Activated CD4-positive, alpha-beta T cell treated with anti-CD3 and anti-CD28 coated beads, Interleukin-2, amount 10 ng/mL, durations not matched to agents 24 days and 14 days (primary cell): ENCODE results near the gene HIRA. TPM values are rescaled to one million over a fixed set of nuclear protein-coding genes. Genes with fewer than 3 reads are reported as not detected.

Experiments
- DNase-seq: peaks from one replicate; pipeline ENCODE4 v3.0.0; 2022
- H3K27ac Mint-ChIP-seq: one replicate; pipeline ENCODE4 v1.8.0; 2022; ENCODE audit warnings: mild to moderate bottlenecking, mixed read lengths
- H3K27me3 Mint-ChIP-seq: one replicate; pipeline ENCODE4 v1.8.0; 2022; ENCODE audit warnings: mixed read lengths
- H3K36me3 Mint-ChIP-seq: one replicate; pipeline ENCODE4 v1.8.0; 2022; ENCODE audit warnings: low read depth, mild to moderate bottlenecking, mixed read lengths
- H3K4me1 Mint-ChIP-seq: one replicate; pipeline ENCODE4 v1.8.0; 2021; ENCODE audit warnings: mixed read lengths
- H3K4me3 Mint-ChIP-seq: one replicate; pipeline ENCODE4 v1.8.0; 2022; ENCODE audit warnings: mild to moderate bottlenecking, moderate library complexity, mixed read lengths
- H3K9me3 Mint-ChIP-seq: one replicate; pipeline ENCODE4 v1.8.0; 2021; ENCODE audit warnings: mixed read lengths
- intact Hi-C: fragments of 100-400 bp; cut with micrococcal nuclease; formaldehyde crosslinking; loops from one replicate; pipeline ENCODE4 v1.15.1; 2023
- total RNA-seq: library from RNA; stranded (reverse); gene quantifications from 2 replicates; pipeline ENCODE4 v1.2.3, GENCODE V29; 2022

The HIRA gene
- total RNA-seq = 42.6 and 45.0 TPM in 2 replicates

- no peaks in the 10 kb centered on the region for H3K27me3 Mint-ChIP-seq
- peaks cover 33% of the 10 kb centered on the region for H3K36me3 Mint-ChIP-seq
- H3K4me3 Mint-ChIP-seq = peak within 1 kb of the TSS; percentile 92
- intact Hi-C loops = loop anchor here (1.0 to 5.0 kb wide), 6 partner anchors 16 to 1486 kb away; partner anchors contain the start of genes C22orf39, CDC45, CLTCL1 and CRKL
- H3K9me3 Mint-ChIP-seq = no peaks in the 10 kb centered on the region
- peak; percentile 97 for DNase-seq
- peak within 1 kb of the TSS; percentile 96 for H3K27ac Mint-ChIP-seq
- peaks cover 38% of the 10 kb centered on the region for H3K4me1 Mint-ChIP-seq
Measured at GRCh38 chr22:19431649-19432132, at the start of gene HIRA. Gene HIRA, minus strand, starts transcription at chr22:19431733. Its CDS starts 257 bp downstream, at chr22:19431476.

- H3K4me1 Mint-ChIP-seq = peaks cover 38% of the 10 kb centered on the region
Measured at GRCh38 chr22:19480789-19481188, 49.3 kb upstream of the HIRA start.

GRCh38 chr22:19480173-19480568 is 48.6 kb upstream of the HIRA start:
- intact Hi-C loops = no loop called here
- peaks cover 39% of the 10 kb centered on the region for H3K36me3 Mint-ChIP-seq
- peak overlapping the region; percentile 100 for H3K4me3 Mint-ChIP-seq
- no peak for DNase-seq
- H3K4me1 Mint-ChIP-seq = peaks cover 40% of the 10 kb centered on the region
- peak overlapping the region; percentile 98 for H3K27ac Mint-ChIP-seq
- no peaks in the 10 kb centered on the region for H3K9me3 Mint-ChIP-seq
- H3K27me3 Mint-ChIP-seq = no peaks in the 10 kb centered on the region

More at GRCh38 chr22:19480789-19481188, 49.3 kb upstream of the HIRA start:
- peak overlapping the region; percentile 98 for H3K27ac Mint-ChIP-seq
- H3K9me3 Mint-ChIP-seq = no peaks in the 10 kb centered on the region
- no peaks in the 10 kb centered on the region for H3K27me3 Mint-ChIP-seq
- no peak for DNase-seq
- intact Hi-C loops = no loop called here
- H3K36me3 Mint-ChIP-seq = peaks cover 37% of the 10 kb centered on the region
- peak overlapping the region; percentile 100 for H3K4me3 Mint-ChIP-seq

GRCh38 chr22:19479355-19480172 is 48.0 kb upstream of the HIRA start, which contains the start of gene CDC45:
Gene CDC45, plus strand, starts transcription at chr22:19479920. Its CDS starts 49 bp downstream, at chr22:19479969.
- Mint-ChIP-seq H3K9me3 (no peaks in the 10 kb centered on the region), H3K27ac (peak within 1 kb of the TSS; percentile 98), H3K36me3 (peaks cover 35% of the 10 kb centered on the region), H3K27me3 (no peaks in the 10 kb centered on the region), H3K4me3 (peak within 1 kb of the TSS; percentile 100), H3K4me1 (peaks cover 37% of the 10 kb centered on the region)
- DNase-seq = peak; percentile 98
- intact Hi-C loops = loop anchor here (1.0 to 5.0 kb wide), 5 partner anchors 32 to 357 kb away; partner anchors contain the start of genes C22orf39, DGCR2, MRPL40 and SLC25A1

- Mint-ChIP-seq H3K4me1 (peaks cover 37% of the 10 kb centered on the region), H3K4me3 (peak within 1 kb of the TSS; percentile 100), H3K27ac (peak within 1 kb of the TSS; percentile 98), H3K27me3 (no peaks in the 10 kb centered on the region), H3K9me3 (no peaks in the 10 kb centered on the region), H3K36me3 (peaks cover 33% of the 10 kb centered on the region)
- DNase-seq = peak; percentile 95
- intact Hi-C loops = loop anchor here (1.0 to 5.0 kb wide), 6 partner anchors 32 to 356 kb away; partner anchors contain the start of genes C22orf39, DGCR2, ESS2 and MRPL40
Measured at GRCh38 chr22:19478901-19479354, 47.4 kb upstream of the HIRA start, which contains the start of gene UFD1. Gene UFD1, minus strand, starts transcription at chr22:19479193. Its CDS starts 108 bp downstream, at chr22:19479085.

GRCh38 chr22:19478045-19478900 is 46.7 kb upstream of the HIRA start:
- intact Hi-C loops = loop anchor here (1.0 to 5.0 kb wide), 3 partner anchors 154 to 355 kb away; partner anchors contain the start of genes DGCR2 and ESS2
- peak; percentile 74 for DNase-seq
- peak overlapping the region; percentile 80 for H3K27ac Mint-ChIP-seq
- no peaks in the 10 kb centered on the region for H3K27me3 Mint-ChIP-seq
- no peaks in the 10 kb centered on the region for H3K9me3 Mint-ChIP-seq
- H3K36me3 Mint-ChIP-seq = peaks cover 32% of the 10 kb centered on the region
- H3K4me1 Mint-ChIP-seq = peaks cover 37% of the 10 kb centered on the region
- peak overlapping the region; percentile 100 for H3K4me3 Mint-ChIP-seq

GRCh38 chr22:19477321-19478044 is 46.0 kb upstream of the HIRA start:
- H3K4me3 Mint-ChIP-seq = peak overlapping the region; percentile 100
- no peak for DNase-seq
- intact Hi-C loops = loop anchor here (1.0 to 5.0 kb wide), 3 partner anchors 155 to 355 kb away; partner anchors contain the start of genes DGCR2 and ESS2

GRCh38 chr22:19476023-19476422 is 44.5 kb upstream of the HIRA start:
- DNase-seq = no peak
- Mint-ChIP-seq H3K4me3 (no peak overlapping the region), H3K27me3 (no peaks in the 10 kb centered on the region), H3K36me3 (peaks cover 41% of the 10 kb centered on the region), H3K9me3 (no peaks in the 10 kb centered on the region), H3K27ac (peak overlapping the region; percentile 60), H3K4me1 (peaks cover 36% of the 10 kb centered on the region)
- intact Hi-C loops = loop anchor here (5.0 kb wide), 1 partner anchor 156 kb away; no protein-coding TSS in a partner anchor

More at GRCh38 chr22:19477321-19478044, 46.0 kb upstream of the HIRA start:
- H3K9me3 Mint-ChIP-seq = no peaks in the 10 kb centered on the region
- peaks cover 31% of the 10 kb centered on the region for H3K36me3 Mint-ChIP-seq
- H3K27ac Mint-ChIP-seq = peak overlapping the region; percentile 46
- peaks cover 37% of the 10 kb centered on the region for H3K4me1 Mint-ChIP-seq
- H3K27me3 Mint-ChIP-seq = no peaks in the 10 kb centered on the region

GRCh38 chr22:19473578-19473977 is 42.0 kb upstream of the HIRA start:
- H3K4me3 Mint-ChIP-seq = no peak overlapping the region
- peaks cover 47% of the 10 kb centered on the region for H3K36me3 Mint-ChIP-seq
- intact Hi-C loops = no loop called here
- H3K9me3 Mint-ChIP-seq = no peaks in the 10 kb centered on the region
- no peak for DNase-seq
- H3K27me3 Mint-ChIP-seq = no peaks in the 10 kb centered on the region
- no peak overlapping the region for H3K27ac Mint-ChIP-seq
- H3K4me1 Mint-ChIP-seq = peaks cover 22% of the 10 kb centered on the region

GRCh38 chr22:19472233-19472632 is 40.7 kb upstream of the HIRA start:
- intact Hi-C loops = no loop called here
- no peak overlapping the region for H3K4me3 Mint-ChIP-seq
- no peaks in the 10 kb centered on the region for H3K9me3 Mint-ChIP-seq
- peaks cover 13% of the 10 kb centered on the region for H3K4me1 Mint-ChIP-seq
- DNase-seq = no peak
- peaks cover 60% of the 10 kb centered on the region for H3K36me3 Mint-ChIP-seq
- peak overlapping the region; percentile 24 for H3K27ac Mint-ChIP-seq
- H3K27me3 Mint-ChIP-seq = no peaks in the 10 kb centered on the region

- H3K4me3 Mint-ChIP-seq = no peak overlapping the region
- H3K36me3 Mint-ChIP-seq = peaks cover 61% of the 10 kb centered on the region
- H3K27me3 Mint-ChIP-seq = no peaks in the 10 kb centered on the region
- H3K27ac Mint-ChIP-seq = no peak overlapping the region
- no peak for DNase-seq
- H3K9me3 Mint-ChIP-seq = no peaks in the 10 kb centered on the region
- intact Hi-C loops = no loop called here
- peaks cover 10% of the 10 kb centered on the region for H3K4me1 Mint-ChIP-seq
Measured at GRCh38 chr22:19471572-19471971, 40.0 kb upstream of the HIRA start.

- Mint-ChIP-seq H3K27ac (no peak overlapping the region), H3K27me3 (no peaks in the 10 kb centered on the region), H3K4me1 (no peaks in the 10 kb centered on the region), H3K4me3 (no peak overlapping the region), H3K9me3 (no peaks in the 10 kb centered on the region), H3K36me3 (peaks cover 62% of the 10 kb centered on the region)
- intact Hi-C loops = no loop called here
- no peak for DNase-seq
Measured at GRCh38 chr22:19470010-19470409, 38.5 kb upstream of the HIRA start.
